ENCODE data around the gene THBS4. TPM values are rescaled to one million over a fixed set of nuclear protein-coding genes. Genes with fewer than 3 reads are reported as not detected.

The THBS4 gene
- polyA plus RNA-seq, 1 of the 3 experiments (the other 2 are of a cell fraction), result 1.1 TPM

- H3K4me3 ChIP-seq (ENCODE audit: low read depth in 2 of 2, low read length in 1 of 2), result no peak overlapping the region
- H3K27ac ChIP-seq (ENCODE audit: low read depth in 2 of 2, low read length in 1 of 2), result no peak overlapping the region
- POLR2A ChIA-PET, result no interaction called here
- CTCF ChIA-PET, result interaction anchor here (2.7 kb wide), 1 partner anchor 8 kb away, joined by 16 read pairs; no protein-coding TSS in a partner anchor
- no peaks in the 10 kb centered on the region for H3K9me3 ChIP-seq
- 73% methylated on average over 6 of the region's 10 CpGs for WGBS (ENCODE audit: low lambda C conversion rate)
- H4K20me1 ChIP-seq (ENCODE audit: insufficient read depth), result no peaks in the 10 kb centered on the region
- no peaks in the 10 kb centered on the region for H3K79me2 ChIP-seq (ENCODE audit: insufficient read depth)
- DNase-seq, result peak; percentile 39
- no peak overlapping the region for H3K4me2 ChIP-seq
- H3K9ac ChIP-seq, result no peak overlapping the region
- peaks cover 0 to 10% of the 10 kb centered on the region in 2 experiments; a peak in 1 of 4 replicates for H3K4me1 ChIP-seq (ENCODE audit: control insufficient read depth in 1 of 2, insufficient read depth in 2 of 2, low read depth in 1 of 2, low read length in 1 of 2)
- no peaks in the 10 kb centered on the region for H3K36me3 ChIP-seq (replicated peaks in 1 of 2; ENCODE audit: control insufficient read depth in 1 of 2, insufficient read depth in 2 of 2, low read length in 1 of 2)
- TF ChIP-seq EZH2phosphoT487 (IDR thresholded peaks at IDR 0.05; ENCODE audit: borderline replicate concordance, low read depth), result no peak
- TF ChIP-seq SMC3 (IDR thresholded peaks at IDR 0.05; ENCODE audit: low read depth, low read length), result no peak
- no peak for TF ChIP-seq CHD2 (IDR thresholded peaks at IDR 0.05; ENCODE audit: low read length, partially characterized antibody)
- H2AFZ ChIP-seq (ENCODE audit: low read depth), result no peak overlapping the region
- H3K9me2 ChIP-seq, result no peaks in the 10 kb centered on the region
- no peaks in the 10 kb centered on the region for H3K27me3 ChIP-seq (ENCODE audit: insufficient read depth)
- H3F3A ChIP-seq (replicated peaks; ENCODE audit: insufficient read depth), result no peaks in the 10 kb centered on the region
Measured at GRCh38 chr5:80076131-80077050, 41.2 kb downstream of the THBS4 start.

- no peaks in the 10 kb centered on the region for H3K36me3 ChIP-seq (replicated peaks in 1 of 2; ENCODE audit: control insufficient read depth in 1 of 2, insufficient read depth in 2 of 2, low read length in 1 of 2)
- H4K20me1 ChIP-seq (ENCODE audit: insufficient read depth), result no peaks in the 10 kb centered on the region
- H3K4me2 ChIP-seq, result no peak overlapping the region
- no peaks in the 10 kb centered on the region for H3K79me2 ChIP-seq (ENCODE audit: insufficient read depth)
- no peaks in the 10 kb centered on the region for H3K9me2 ChIP-seq
- H3K27me3 ChIP-seq (ENCODE audit: insufficient read depth), result no peaks in the 10 kb centered on the region
- no peak overlapping the region for H2AFZ ChIP-seq (ENCODE audit: low read depth)
- TF ChIP-seq IRF3 (IDR thresholded peaks at IDR 0.05; ENCODE audit: low read depth, low read length) (no peak), TEAD4 (IDR thresholded peaks at IDR 0.05; ENCODE audit: borderline replicate concordance, insufficient read depth) (no peak), NFIC (IDR thresholded peaks at IDR 0.05; ENCODE audit: borderline replicate concordance) (no peak), GABPA (IDR thresholded peaks at IDR 0.05; ENCODE audit: low read depth) (no peak)
- 61% methylated on average over 3 of the region's 3 CpGs for WGBS (ENCODE audit: low lambda C conversion rate)
- peaks cover 0 to 10% of the 10 kb centered on the region in 2 experiments; a peak in 1 of 4 replicates for H3K4me1 ChIP-seq (ENCODE audit: control insufficient read depth in 1 of 2, insufficient read depth in 2 of 2, low read depth in 1 of 2, low read length in 1 of 2)
- POLR2A ChIA-PET, result no interaction called here
- no peaks in the 10 kb centered on the region for H3F3A ChIP-seq (replicated peaks; ENCODE audit: insufficient read depth)
- no peak overlapping the region for H3K4me3 ChIP-seq (ENCODE audit: low read depth in 2 of 2, low read length in 1 of 2)
- CTCF ChIA-PET, result no interaction called here
- no peaks in the 10 kb centered on the region for H3K9me3 ChIP-seq
- H3K27ac ChIP-seq (ENCODE audit: low read depth in 2 of 2, low read length in 1 of 2), result no peak overlapping the region
- H3K9ac ChIP-seq, result no peak overlapping the region
- no peak for DNase-seq
Measured at GRCh38 chr5:80077051-80077714, 42.0 kb downstream of the THBS4 start.

Data from SK-N-SH (cell line).